PC-9 (cell line): ENCODE results near the gene SNRNP40. TPM values are rescaled to one million over a fixed set of nuclear protein-coding genes. Genes with fewer than 3 reads are reported as not detected.

ENCODE experiments used
- BruUV-seq: library from RNA; stranded (reverse); fragments of 400-500 nt; replicated peaks from 2 replicates; lab custom pipeline; 2021; lab: Mats Ljungman, UMichigan
- CTCF ChIA-PET: fragments of 300-600 bp; sonication (Branson Sonifier 250); formaldehyde crosslinking; loops from one replicate; lab custom pipeline; 2022; ENCODE audit warnings: antibody characterized with exemption; lab: Charles Lee
- POLR2A ChIA-PET: fragments of 300-600 bp; sonication (Branson Sonifier 250); formaldehyde crosslinking; loops from one replicate; lab custom pipeline; 2022; ENCODE audit warnings: antibody characterized with exemption; ENCODE audit not compliant: unreplicated experiment; lab: Charles Lee
- DNase-seq, 2 experiments: peaks; one replicate each; pipeline versions ENCODE4 v3.0.0 to v3.0.0-alpha.2; 2015 to 2022; ENCODE audit warnings: mixed read lengths in 1 of 2
- H2AFZ ChIP-seq: fragments of 200-600 bp; sonication (generic); 2 replicates; pipeline ENCODE4 v1.8.1; 2017; ENCODE audit warnings: antibody characterized with exemption
- H3F3A ChIP-seq: fragments of 200-600 bp; sonication (generic); 2 replicates; pipeline ENCODE4 v1.8.1; 2017; ENCODE audit warnings: antibody characterized with exemption, mild to moderate bottlenecking, low read depth; ENCODE audit not compliant: insufficient read depth
- H3K27ac ChIP-seq: fragments of 200-600 bp; sonication (generic); 2 replicates; pipeline ENCODE4 v1.6.1; 2016; ENCODE audit warnings: mixed run types
- H3K27me3 ChIP-seq: fragments of 200-600 bp; sonication (generic); 2 replicates; pipeline ENCODE4 v1.6.1; 2016; ENCODE audit warnings: low read depth, mixed run types; ENCODE audit not compliant: insufficient read depth
- H3K36me3 ChIP-seq: fragments of 200-600 bp; sonication (generic); 2 replicates; pipeline ENCODE4 v1.6.1; 2016; ENCODE audit warnings: low read depth, mixed run types
- H3K4me1 ChIP-seq: fragments of 200-600 bp; sonication (generic); replicated peaks from 2 replicates; pipeline ENCODE4 v1.6.1; 2016; ENCODE audit warnings: mixed run types; ENCODE audit not compliant: insufficient read depth
- H3K4me2 ChIP-seq: fragments of 200-600 bp; sonication (generic); 2 replicates; pipeline ENCODE4 v1.6.1; 2017; ENCODE audit warnings: mixed run types
- H3K4me3 ChIP-seq: fragments of 200-600 bp; sonication (generic); 2 replicates; pipeline ENCODE4 v1.6.1; 2016; ENCODE audit warnings: mixed run types
- H3K79me2 ChIP-seq: fragments of 200-600 bp; sonication (generic); 2 replicates; pipeline ENCODE4 v1.6.1; 2017; ENCODE audit warnings: low read depth, mixed run types
- H3K9me2 ChIP-seq: fragments of 200-600 bp; sonication (generic); 2 replicates; pipeline ENCODE4 v1.8.1; 2017; ENCODE audit warnings: mild to moderate bottlenecking; ENCODE audit not compliant: insufficient read depth
- H3K9me3 ChIP-seq: fragments of 200-600 bp; sonication (generic); 2 replicates; pipeline ENCODE4 v1.8.1; 2016; ENCODE audit warnings: low read depth; ENCODE audit not compliant: insufficient read depth
- H4K20me1 ChIP-seq: fragments of 200-600 bp; sonication (generic); 2 replicates; pipeline ENCODE4 v1.8.1; 2017; ENCODE audit not compliant: insufficient read depth
- EZH2 ChIP-seq: fragments of 200-600 bp; sonication (generic); IDR thresholded peaks from 2 replicates; pipeline ENCODE4 v1.8.0; 2017; ENCODE audit warnings: antibody characterized with exemption, low read depth
- intact Hi-C: fragments of 100-400 bp; cut with micrococcal nuclease; formaldehyde crosslinking; loops from one replicate; pipeline ENCODE4 v1.10.0; 2022; ENCODE audit not compliant: unreplicated experiment
- total RNA-seq: library from RNA; stranded (reverse); gene quantifications from 2 replicates; pipeline ENCODE4 v1.2.3, GENCODE V29; 2021
- TF ChIP-seq, protein P1 (sequence below): fragments of 200-600 bp; sonication (generic); conservative IDR thresholded peaks from 2 replicates; pipeline ENCODE4 v1.6.1; 2017; ENCODE audit warnings: mixed run types, antibody characterized with exemption, mild to moderate bottlenecking, moderate library complexity

The SNRNP40 gene
- total RNA-seq, 1 experiment from 2014 or later, result 59.5 TPM

DNA sequence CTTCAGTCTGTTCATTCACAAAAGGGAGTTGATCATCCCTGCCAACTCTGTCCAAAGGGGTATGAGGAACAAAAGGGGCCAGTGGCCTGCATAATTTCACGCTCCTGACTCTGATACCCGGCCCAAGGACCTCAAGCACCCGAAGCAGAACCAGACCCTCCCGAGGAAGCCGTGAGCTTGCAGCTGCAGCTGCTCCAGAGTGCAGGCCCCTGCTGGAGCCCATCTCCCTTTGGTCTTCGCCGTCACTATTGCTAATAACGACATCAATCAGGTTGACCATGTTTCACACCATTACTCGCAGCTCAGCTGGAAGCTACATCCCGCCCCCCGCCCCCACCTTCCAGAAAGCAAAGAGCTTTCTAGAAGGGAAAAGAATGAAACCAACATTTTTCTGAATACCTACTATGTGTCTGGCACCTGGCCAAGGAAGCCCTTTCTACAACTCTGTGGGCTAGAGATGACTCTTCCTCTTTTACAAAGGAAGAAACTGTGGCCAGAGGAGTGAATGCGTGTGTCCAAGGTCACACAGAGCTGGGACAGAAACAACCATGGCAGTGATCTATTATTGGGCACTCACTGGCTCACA lies 62.4 kb downstream of the SNRNP40 start:
- no peak for DNase-seq
- Histone ChIP-seq H3K4me3 (no peak overlapping the region), H3K9me2 (no peaks in the 10 kb centered on the region), H3F3A (no peaks in the 10 kb centered on the region), H3K4me1 (no peaks in the 10 kb centered on the region), H4K20me1 (no peaks in the 10 kb centered on the region), H2AFZ (no peak overlapping the region), H3K36me3 (no peaks in the 10 kb centered on the region), H3K9me3 (no peaks in the 10 kb centered on the region), H3K79me2 (no peaks in the 10 kb centered on the region), H3K4me2 (no peak overlapping the region), H3K27ac (no peak overlapping the region), H3K27me3 (peaks cover 29% of the 10 kb centered on the region)
- POLR2A ChIA-PET, result no interaction called here
- CTCF ChIA-PET, result no interaction called here
- no TSS peak for BruUV-seq
- TF ChIP-seq EZH2, result no peak
- TF ChIP-seq, protein P1, sequence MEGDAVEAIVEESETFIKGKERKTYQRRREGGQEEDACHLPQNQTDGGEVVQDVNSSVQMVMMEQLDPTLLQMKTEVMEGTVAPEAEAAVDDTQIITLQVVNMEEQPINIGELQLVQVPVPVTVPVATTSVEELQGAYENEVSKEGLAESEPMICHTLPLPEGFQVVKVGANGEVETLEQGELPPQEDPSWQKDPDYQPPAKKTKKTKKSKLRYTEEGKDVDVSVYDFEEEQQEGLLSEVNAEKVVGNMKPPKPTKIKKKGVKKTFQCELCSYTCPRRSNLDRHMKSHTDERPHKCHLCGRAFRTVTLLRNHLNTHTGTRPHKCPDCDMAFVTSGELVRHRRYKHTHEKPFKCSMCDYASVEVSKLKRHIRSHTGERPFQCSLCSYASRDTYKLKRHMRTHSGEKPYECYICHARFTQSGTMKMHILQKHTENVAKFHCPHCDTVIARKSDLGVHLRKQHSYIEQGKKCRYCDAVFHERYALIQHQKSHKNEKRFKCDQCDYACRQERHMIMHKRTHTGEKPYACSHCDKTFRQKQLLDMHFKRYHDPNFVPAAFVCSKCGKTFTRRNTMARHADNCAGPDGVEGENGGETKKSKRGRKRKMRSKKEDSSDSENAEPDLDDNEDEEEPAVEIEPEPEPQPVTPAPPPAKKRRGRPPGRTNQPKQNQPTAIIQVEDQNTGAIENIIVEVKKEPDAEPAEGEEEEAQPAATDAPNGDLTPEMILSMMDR, result no peak
- intact Hi-C loops, result no loop called here

DNA sequence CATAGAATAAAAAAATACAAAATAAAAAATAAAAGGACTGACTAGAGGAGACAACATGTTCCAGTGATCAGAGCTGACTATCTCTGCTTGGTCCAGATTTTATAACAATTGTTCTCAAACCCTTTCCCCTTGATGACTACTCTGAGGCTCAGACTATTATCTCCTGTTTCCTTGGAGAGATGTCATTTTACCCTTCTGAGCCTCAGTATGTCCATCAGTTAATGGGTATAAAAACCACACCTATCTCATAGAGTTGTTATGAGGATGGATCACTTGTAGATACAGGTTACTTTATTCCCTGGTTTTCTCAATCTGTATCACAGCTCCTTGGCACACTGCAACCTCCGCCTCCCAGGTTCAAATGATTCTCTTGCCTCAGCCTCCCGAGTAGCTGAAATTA lies 63.9 kb downstream of the SNRNP40 start:
- no peak overlapping the region for H3K4me3 ChIP-seq
- CTCF ChIA-PET, result no interaction called here
- POLR2A ChIA-PET, result no interaction called here
- no peaks in the 10 kb centered on the region for H3K36me3 ChIP-seq
- no peak overlapping the region for H2AFZ ChIP-seq
- H3K79me2 ChIP-seq, result no peaks in the 10 kb centered on the region
- H3F3A ChIP-seq, result no peaks in the 10 kb centered on the region
- no peak overlapping the region for H3K27ac ChIP-seq
- no peaks in the 10 kb centered on the region for H3K9me3 ChIP-seq
- H3K4me1 ChIP-seq, result no peaks in the 10 kb centered on the region
- H3K9me2 ChIP-seq, result no peaks in the 10 kb centered on the region
- intact Hi-C loops, result no loop called here
- no TSS peak for BruUV-seq
- TF ChIP-seq EZH2, result no peak
- TF ChIP-seq, protein P1, result no peak
- no peak overlapping the region for H3K4me2 ChIP-seq
- H3K27me3 ChIP-seq, result peaks cover 18% of the 10 kb centered on the region; the same call in 1 of the 2 replicates
- H4K20me1 ChIP-seq, result no peaks in the 10 kb centered on the region
- no peak for DNase-seq

DNA sequence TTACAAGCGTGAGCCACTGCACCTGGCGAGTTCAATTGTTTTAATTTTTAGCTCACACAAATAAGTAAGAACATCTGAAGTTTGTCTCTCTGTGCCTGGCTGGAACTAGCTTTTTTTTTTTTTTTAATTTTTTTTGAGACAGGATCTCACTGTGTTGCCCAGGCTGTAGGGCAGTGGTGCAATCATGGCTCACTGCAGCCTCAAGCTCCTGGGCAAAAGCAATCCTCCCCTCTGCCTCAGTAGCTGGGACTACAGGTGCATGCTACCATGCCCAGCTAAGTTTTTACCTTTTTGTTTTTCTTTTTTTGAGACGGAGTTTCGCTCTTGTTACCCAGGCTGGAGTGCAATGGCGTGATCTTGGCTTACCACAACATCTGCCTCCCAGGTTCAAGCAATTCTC lies 64.8 kb downstream of the SNRNP40 start:
- ChIA-PET POLR2A (interaction anchor here (0.7 kb wide), 1 partner anchor 14 kb away, joined by 3 read pairs; no protein-coding TSS in a partner anchor), CTCF (no interaction called here)
- no TSS peak for BruUV-seq
- Histone ChIP-seq H3K79me2 (no peaks in the 10 kb centered on the region), H3K27me3 (peaks cover 13% of the 10 kb centered on the region; the same call in 1 of the 2 replicates), H3K4me1 (no peaks in the 10 kb centered on the region), H4K20me1 (no peaks in the 10 kb centered on the region), H3K27ac (no peak overlapping the region), H3K9me3 (no peaks in the 10 kb centered on the region), H3K4me2 (no peak overlapping the region), H2AFZ (no peak overlapping the region), H3K4me3 (no peak overlapping the region), H3K36me3 (no peaks in the 10 kb centered on the region), H3K9me2 (no peaks in the 10 kb centered on the region), H3F3A (no peaks in the 10 kb centered on the region)
- no peak for TF ChIP-seq EZH2
- TF ChIP-seq, protein P1, result no peak
- DNase-seq, result no peak
- intact Hi-C loops, result no loop called here
